Liver (tissue), 9 donors: ENCODE data around the gene PDE6B. TPM values are rescaled to one million over a fixed set of nuclear protein-coding genes. Genes with fewer than 3 reads are reported as not detected.

Source experiments
- DNase-seq: peaks from one replicate; pipeline ENCODE4 v3.0.0-alpha.2; 2017; ENCODE audit warnings: low spot score
- H3K27ac ChIP-seq, 2 donors: one replicate each; pipeline ENCODE4 v1.7.0; 2013; ENCODE audit warnings: inconsistent platforms in 2 of 2, low read length in 2 of 2, control low read depth in 1 of 2, low read depth in 1 of 2, mild to moderate bottlenecking in 1 of 2
- H3K27me3 ChIP-seq, 4 donors: one replicate each; pipeline versions ENCODE4 v1.6.1 to v1.7.0; 2013; ENCODE audit warnings: low read length in 3 of 4, inconsistent platforms in 1 of 4, mild to moderate bottlenecking in 1 of 4, moderate library complexity in 1 of 4; ENCODE audit not compliant: control insufficient read depth in 4 of 4, insufficient read depth in 4 of 4
- H3K36me3 ChIP-seq, 4 donors: one replicate each; pipeline versions ENCODE4 v1.6.1 to v1.7.0; 2013; ENCODE audit warnings: low read length in 3 of 4, mild to moderate bottlenecking in 3 of 4, low read depth in 1 of 4, moderate library complexity in 1 of 4; ENCODE audit not compliant: control insufficient read depth in 4 of 4, insufficient read depth in 3 of 4
- H3K4me1 ChIP-seq, 4 donors: one replicate each; pipeline versions ENCODE4 v1.6.1 to v1.7.0; 2013; ENCODE audit warnings: low read length in 3 of 4, mild to moderate bottlenecking in 3 of 4, moderate library complexity in 1 of 4; ENCODE audit not compliant: control insufficient read depth in 4 of 4, insufficient read depth in 4 of 4
- H3K4me3 ChIP-seq, 3 donors: one replicate each; pipeline versions ENCODE4 v1.6.1 to v1.7.0; 2013; ENCODE audit warnings: low read length in 3 of 3, control low read depth in 1 of 3, low read depth in 1 of 3, mild to moderate bottlenecking in 1 of 3
- H3K9ac ChIP-seq, 2 donors: one replicate each; pipeline ENCODE4 v1.7.0; 2013; ENCODE audit warnings: low read length in 2 of 2, mild to moderate bottlenecking in 2 of 2, moderate library complexity in 2 of 2, control low read depth in 1 of 2, low read depth in 1 of 2
- H3K9me3 ChIP-seq, 4 donors: one replicate each; pipeline versions ENCODE4 v1.6.1 to v1.7.0; 2013; ENCODE audit warnings: low read length in 3 of 4; ENCODE audit not compliant: control insufficient read depth in 4 of 4
- EGR1 ChIP-seq, 2 donors: IDR thresholded peaks; 2 replicates each; pipeline ENCODE4 v1.6.1; 2016 to 2018; ENCODE audit warnings: antibody characterized with exemption in 2 of 2, low read depth in 2 of 2
- FOXA2 ChIP-seq: IDR thresholded peaks from 2 replicates; pipeline ENCODE4 v1.6.1; 2016; ENCODE audit warnings: antibody characterized with exemption
- HNF4A ChIP-seq, 2 donors: conservative IDR thresholded peaks; 2 replicates each; pipeline ENCODE4 v1.6.1; 2016; ENCODE audit warnings: antibody characterized with exemption in 2 of 2, mild to moderate bottlenecking in 2 of 2
- HNF4G ChIP-seq: IDR thresholded peaks from 2 replicates; pipeline ENCODE4 v1.6.1; 2016; ENCODE audit warnings: antibody characterized with exemption
- JUND ChIP-seq, 2 donors: IDR thresholded peaks; 2 replicates each; pipeline ENCODE4 v1.6.1; 2016; ENCODE audit warnings: antibody characterized with exemption in 2 of 2
- NR2F2 ChIP-seq: IDR thresholded peaks from 2 replicates; pipeline ENCODE4 v1.6.1; 2016; ENCODE audit warnings: antibody characterized with exemption
- RAD21 ChIP-seq, 2 donors: IDR thresholded peaks; 2 replicates each; pipeline ENCODE4 v1.6.1; 2016; ENCODE audit warnings: antibody characterized with exemption in 2 of 2, mild to moderate bottlenecking in 2 of 2
- SP1 ChIP-seq: IDR thresholded peaks from 2 replicates; pipeline ENCODE4 v1.6.1; 2018; ENCODE audit warnings: antibody characterized with exemption, mild to moderate bottlenecking
- TAF1 ChIP-seq: conservative IDR thresholded peaks from 2 replicates; pipeline ENCODE4 v1.6.1; 2016; ENCODE audit warnings: antibody characterized with exemption, mild to moderate bottlenecking
- WGBS: extraction: QIAGEN DNeasy Blood & Tissue Kit; methylation state at CpG from one replicate; pipeline ENCODE4 v1.1.7; 2013; 5-methylcytosine and 5-hydroxymethylcytosine counted together
- polyA plus RNA-seq, 2 donors: library from polyadenylated mRNA; stranded (reverse) in 1 of 2; unstranded in 1 of 2; fragments of 200-250 nt in 1 of 2; fragments of >200 nt in 1 of 2; fragmentation: Nextera tagmentation in 1 of 2; extraction: Ambion mirVana in 1 of 2; gene quantifications; one replicate each; pipeline versions ENCODE4 v1.2.1 to v1.2.3, GENCODE V29; 2013 to 2015
- total RNA-seq, 2 donors: library from RNA; depleted of rRNA; stranded (reverse); fragments of >200 nt; gene quantifications; one replicate each; pipeline ENCODE4 v1.2.3, GENCODE V29; 2014
- TF ChIP-seq, protein P1 (sequence below): IDR thresholded peaks from 2 replicates; pipeline ENCODE4 v1.6.1; 2016; ENCODE audit warnings: antibody characterized with exemption, mild to moderate bottlenecking
- TF ChIP-seq, protein P2 (sequence below): fragments of 150-350 bp; IDR thresholded peaks from 2 replicates; pipeline ENCODE4 v1.5.1; 2017; ENCODE audit warnings: improper control_type of control experiment, low read depth, low read length; ENCODE audit not compliant: missing input control
- TF ChIP-seq, protein P3 (sequence below): IDR thresholded peaks from 2 replicates; pipeline ENCODE4 v1.6.1; 2016; ENCODE audit warnings: antibody characterized with exemption
- donor health status: healthy.
- donor health status: healthy.
- donor health status: healthy.
- donor health status: healthy.
- donor health status: healthy.

PDE6B gene
- total and polyA plus RNA-seq, 4 donors, result 0.28 to 7.3 (median 0.49) TPM

DNA sequence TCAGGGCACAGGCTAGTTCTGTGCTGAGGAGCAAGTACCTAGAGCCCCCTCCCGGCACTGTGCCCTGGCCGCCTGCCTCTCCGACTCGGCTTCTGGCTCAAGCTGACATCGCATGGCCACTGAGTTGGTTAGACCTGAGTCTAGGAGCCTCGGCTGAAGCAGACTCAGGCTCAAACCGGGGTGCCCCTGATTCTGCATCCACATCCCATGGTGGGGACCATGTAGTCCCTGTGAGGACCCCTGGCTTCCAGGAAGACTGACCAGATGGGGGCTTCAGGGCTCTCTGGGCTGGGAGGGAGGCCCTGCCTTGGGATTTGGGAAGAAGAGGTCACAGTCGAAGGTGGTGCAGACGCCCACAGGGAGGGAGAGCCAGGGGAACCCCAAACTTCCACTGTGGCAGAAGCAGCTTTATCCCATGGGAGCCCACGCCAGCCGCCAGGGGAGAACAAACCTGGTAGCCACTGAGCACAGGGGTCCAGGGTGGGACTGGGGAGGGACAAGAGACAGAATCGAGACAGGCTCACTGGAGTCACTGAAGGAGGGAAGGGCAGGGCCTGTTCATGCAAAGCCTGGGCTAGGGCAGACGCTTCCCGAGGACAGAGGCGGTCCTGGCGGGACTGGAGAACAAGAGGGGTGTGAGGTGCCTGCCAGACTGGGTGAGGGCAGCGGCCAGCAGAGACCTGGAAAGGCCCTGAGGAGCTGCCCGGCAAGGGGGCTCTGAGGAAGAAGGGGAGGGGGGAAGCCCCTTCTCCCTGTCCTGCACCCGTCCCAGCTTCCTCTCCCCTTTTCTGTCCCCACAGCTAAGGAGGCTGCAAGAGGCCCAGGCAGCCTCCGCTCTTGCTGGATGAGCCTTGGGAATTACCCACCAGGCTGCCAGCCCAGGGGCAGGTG is 1.1 kb downstream of the PDE6B start:
- TF ChIP-seq, protein P1, sequence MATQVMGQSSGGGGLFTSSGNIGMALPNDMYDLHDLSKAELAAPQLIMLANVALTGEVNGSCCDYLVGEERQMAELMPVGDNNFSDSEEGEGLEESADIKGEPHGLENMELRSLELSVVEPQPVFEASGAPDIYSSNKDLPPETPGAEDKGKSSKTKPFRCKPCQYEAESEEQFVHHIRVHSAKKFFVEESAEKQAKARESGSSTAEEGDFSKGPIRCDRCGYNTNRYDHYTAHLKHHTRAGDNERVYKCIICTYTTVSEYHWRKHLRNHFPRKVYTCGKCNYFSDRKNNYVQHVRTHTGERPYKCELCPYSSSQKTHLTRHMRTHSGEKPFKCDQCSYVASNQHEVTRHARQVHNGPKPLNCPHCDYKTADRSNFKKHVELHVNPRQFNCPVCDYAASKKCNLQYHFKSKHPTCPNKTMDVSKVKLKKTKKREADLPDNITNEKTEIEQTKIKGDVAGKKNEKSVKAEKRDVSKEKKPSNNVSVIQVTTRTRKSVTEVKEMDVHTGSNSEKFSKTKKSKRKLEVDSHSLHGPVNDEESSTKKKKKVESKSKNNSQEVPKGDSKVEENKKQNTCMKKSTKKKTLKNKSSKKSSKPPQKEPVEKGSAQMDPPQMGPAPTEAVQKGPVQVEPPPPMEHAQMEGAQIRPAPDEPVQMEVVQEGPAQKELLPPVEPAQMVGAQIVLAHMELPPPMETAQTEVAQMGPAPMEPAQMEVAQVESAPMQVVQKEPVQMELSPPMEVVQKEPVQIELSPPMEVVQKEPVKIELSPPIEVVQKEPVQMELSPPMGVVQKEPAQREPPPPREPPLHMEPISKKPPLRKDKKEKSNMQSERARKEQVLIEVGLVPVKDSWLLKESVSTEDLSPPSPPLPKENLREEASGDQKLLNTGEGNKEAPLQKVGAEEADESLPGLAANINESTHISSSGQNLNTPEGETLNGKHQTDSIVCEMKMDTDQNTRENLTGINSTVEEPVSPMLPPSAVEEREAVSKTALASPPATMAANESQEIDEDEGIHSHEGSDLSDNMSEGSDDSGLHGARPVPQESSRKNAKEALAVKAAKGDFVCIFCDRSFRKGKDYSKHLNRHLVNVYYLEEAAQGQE, result no peak
- no peak for TF ChIP-seq HNF4G
- no peak for TF ChIP-seq JUND (IDR thresholded peaks at IDR 0.05)
- no peak for TF ChIP-seq EGR1 (IDR thresholded peaks at IDR 0.05; ENCODE audit: low read depth in 2 of 2)
- no peak for TF ChIP-seq FOXA2
- no peak for TF ChIP-seq SP1
- TF ChIP-seq, protein P2, sequence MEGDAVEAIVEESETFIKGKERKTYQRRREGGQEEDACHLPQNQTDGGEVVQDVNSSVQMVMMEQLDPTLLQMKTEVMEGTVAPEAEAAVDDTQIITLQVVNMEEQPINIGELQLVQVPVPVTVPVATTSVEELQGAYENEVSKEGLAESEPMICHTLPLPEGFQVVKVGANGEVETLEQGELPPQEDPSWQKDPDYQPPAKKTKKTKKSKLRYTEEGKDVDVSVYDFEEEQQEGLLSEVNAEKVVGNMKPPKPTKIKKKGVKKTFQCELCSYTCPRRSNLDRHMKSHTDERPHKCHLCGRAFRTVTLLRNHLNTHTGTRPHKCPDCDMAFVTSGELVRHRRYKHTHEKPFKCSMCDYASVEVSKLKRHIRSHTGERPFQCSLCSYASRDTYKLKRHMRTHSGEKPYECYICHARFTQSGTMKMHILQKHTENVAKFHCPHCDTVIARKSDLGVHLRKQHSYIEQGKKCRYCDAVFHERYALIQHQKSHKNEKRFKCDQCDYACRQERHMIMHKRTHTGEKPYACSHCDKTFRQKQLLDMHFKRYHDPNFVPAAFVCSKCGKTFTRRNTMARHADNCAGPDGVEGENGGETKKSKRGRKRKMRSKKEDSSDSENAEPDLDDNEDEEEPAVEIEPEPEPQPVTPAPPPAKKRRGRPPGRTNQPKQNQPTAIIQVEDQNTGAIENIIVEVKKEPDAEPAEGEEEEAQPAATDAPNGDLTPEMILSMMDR, result no peak
- no peak for TF ChIP-seq NR2F2
- TF ChIP-seq, protein P3, sequence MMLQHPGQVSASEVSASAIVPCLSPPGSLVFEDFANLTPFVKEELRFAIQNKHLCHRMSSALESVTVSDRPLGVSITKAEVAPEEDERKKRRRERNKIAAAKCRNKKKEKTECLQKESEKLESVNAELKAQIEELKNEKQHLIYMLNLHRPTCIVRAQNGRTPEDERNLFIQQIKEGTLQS, result no peak
- no peaks in the 10 kb centered on the region for H3K4me1 ChIP-seq
- DNase-seq, result no peak
- peaks cover 0 to 2% (median 0%) of the 10 kb centered on the region in 4 donors for H3K9me3 ChIP-seq
- no peak overlapping the region for H3K4me3 ChIP-seq
- H3K36me3 ChIP-seq, result no peaks in the 10 kb centered on the region
- H3K27me3 ChIP-seq, result no peaks in the 10 kb centered on the region
- 79% methylated on average over 20 of the region's 20 CpGs for WGBS
- H3K9ac ChIP-seq, result no peak overlapping the region
- no peak overlapping the region for H3K27ac ChIP-seq

DNA sequence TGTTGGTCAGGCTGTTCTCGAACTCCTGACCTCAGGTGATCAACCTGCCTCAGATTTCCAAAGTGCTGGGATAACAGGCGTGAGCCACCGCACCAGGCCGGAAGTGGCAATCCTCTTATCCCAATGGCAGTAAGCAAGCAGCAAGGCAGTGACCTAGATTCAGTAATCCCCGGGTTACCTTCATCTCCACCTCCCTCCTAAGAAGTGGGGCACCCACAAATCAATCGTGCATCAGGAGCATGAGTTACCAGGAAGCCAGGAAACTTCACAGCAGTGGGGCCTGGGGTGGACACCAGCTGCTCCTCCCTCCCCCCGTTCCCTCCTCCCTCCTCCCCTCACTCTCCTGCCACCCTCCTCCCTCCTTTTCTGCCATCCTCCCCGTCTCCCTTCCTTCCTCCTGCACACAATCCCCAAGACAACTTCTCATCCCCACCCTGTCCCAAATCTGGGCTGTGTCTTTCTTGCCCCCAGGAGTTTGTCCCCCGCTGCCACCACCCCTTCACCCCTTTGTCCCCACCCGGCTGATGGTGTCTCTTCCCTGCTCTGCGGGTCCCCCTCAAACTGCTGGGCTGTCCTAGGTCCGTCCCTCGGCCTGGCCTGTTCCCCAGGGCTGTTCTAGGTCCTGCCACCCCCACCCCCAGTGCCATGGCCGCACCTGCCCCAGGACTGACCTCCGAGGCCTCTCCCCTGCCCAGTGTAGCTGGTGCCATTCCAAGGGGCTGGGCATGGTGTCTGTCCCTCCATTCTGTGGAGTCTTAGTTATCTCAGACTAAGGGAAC is 2.2 kb downstream of the PDE6B start:
- Histone ChIP-seq H3K36me3 (no peaks in the 10 kb centered on the region), H3K9me3 (peaks cover 0 to 4% (median 0%) of the 10 kb centered on the region in 4 donors), H3K27ac (no peak overlapping the region), H3K27me3 (no peaks in the 10 kb centered on the region), H3K4me3 (no peak overlapping the region), H3K4me1 (no peaks in the 10 kb centered on the region), H3K9ac (no peak overlapping the region)
- DNase-seq, result no peak
- 82% methylated on average over 14 of the region's 15 CpGs for WGBS
- TF ChIP-seq JUND (IDR thresholded peaks at IDR 0.05) (no peak), HNF4G (no peak)

DNA sequence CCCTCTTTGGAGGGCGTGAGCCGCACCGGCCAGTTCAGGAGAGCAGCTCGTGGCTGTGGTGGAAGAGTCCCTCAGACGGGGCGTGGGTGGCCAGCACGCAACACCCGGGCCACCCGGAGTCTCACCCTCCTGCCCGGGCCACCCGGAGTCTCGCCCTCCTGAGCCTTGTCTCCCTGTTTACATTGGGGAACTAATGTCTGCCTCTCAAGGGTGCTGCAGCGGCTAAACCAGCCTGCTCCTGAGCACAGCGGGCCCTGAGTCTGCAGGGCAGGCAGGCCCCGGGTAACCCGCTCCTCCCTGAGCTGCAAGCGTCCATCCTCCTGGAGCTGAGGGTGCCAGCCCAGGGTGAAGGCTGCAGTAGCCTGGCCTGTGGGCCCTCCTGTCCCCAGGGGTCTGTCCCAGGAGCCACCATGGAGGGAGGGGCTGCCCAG is 3.0 kb downstream of the PDE6B start:
- Histone ChIP-seq H3K4me3 (no peak overlapping the region), H3K27me3 (no peaks in the 10 kb centered on the region), H3K4me1 (no peaks in the 10 kb centered on the region), H3K9me3 (peaks cover 0 to 4% (median 0%) of the 10 kb centered on the region in 4 donors), H3K27ac (no peak overlapping the region), H3K36me3 (no peaks in the 10 kb centered on the region), H3K9ac (no peak overlapping the region)
- WGBS, result 93% methylated on average over 17 of the region's 17 CpGs
- DNase-seq, result no peak
- TF ChIP-seq JUND (IDR thresholded peaks at IDR 0.05), result no peak
- no peak for TF ChIP-seq RAD21 (IDR thresholded peaks at IDR 0.05)
- TF ChIP-seq, protein P3, result no peak
- no peak for TF ChIP-seq NR2F2
- TF ChIP-seq, protein P1, result no peak
- no peak for TF ChIP-seq HNF4A (conservative IDR thresholded peaks at IDR 0.05)
- no peak for TF ChIP-seq TAF1
- TF ChIP-seq FOXA2, result no peak
